Measurements from ENCODE around the gene KCMF1. TPM values are rescaled to one million over a fixed set of nuclear protein-coding genes. Genes with fewer than 3 reads are reported as not detected.

The KCMF1 gene
- total and polyA plus RNA-seq, 11 donors: 10.9 to 104 (median 80.0) TPM

DNA sequence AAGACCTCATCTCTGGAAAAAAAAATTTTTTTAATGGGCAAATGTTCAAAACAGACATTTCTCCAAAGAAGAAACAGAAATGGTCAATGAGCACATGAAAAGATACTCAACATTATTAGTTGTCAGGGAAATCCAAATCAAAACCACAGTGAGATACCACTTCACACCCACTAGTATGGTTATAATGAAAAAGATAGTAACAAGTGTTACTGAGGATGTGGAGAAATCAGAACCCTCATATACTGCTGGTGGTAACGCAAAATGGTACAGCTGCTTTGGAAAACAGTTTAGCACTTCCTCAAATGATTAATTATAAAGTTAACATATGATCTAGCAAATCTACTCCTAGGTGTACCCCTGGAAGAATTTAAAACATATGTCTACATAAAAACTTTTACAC lies 133.3 kb downstream of the KCMF1 start:
- H3K27me3 ChIP-seq: no peaks in the 10 kb centered on the region
- DNase-seq (no peak), ATAC-seq (no peak)
- no peak for TF ChIP-seq POLR2A (IDR thresholded peaks at IDR 0.05)
- TF ChIP-seq, protein P1, sequence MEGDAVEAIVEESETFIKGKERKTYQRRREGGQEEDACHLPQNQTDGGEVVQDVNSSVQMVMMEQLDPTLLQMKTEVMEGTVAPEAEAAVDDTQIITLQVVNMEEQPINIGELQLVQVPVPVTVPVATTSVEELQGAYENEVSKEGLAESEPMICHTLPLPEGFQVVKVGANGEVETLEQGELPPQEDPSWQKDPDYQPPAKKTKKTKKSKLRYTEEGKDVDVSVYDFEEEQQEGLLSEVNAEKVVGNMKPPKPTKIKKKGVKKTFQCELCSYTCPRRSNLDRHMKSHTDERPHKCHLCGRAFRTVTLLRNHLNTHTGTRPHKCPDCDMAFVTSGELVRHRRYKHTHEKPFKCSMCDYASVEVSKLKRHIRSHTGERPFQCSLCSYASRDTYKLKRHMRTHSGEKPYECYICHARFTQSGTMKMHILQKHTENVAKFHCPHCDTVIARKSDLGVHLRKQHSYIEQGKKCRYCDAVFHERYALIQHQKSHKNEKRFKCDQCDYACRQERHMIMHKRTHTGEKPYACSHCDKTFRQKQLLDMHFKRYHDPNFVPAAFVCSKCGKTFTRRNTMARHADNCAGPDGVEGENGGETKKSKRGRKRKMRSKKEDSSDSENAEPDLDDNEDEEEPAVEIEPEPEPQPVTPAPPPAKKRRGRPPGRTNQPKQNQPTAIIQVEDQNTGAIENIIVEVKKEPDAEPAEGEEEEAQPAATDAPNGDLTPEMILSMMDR (IDR thresholded peaks at IDR 0.05): no peak
- WGBS, 4 donors: 71 to 92% (median 84%) methylated on average over 1 of the region's 1 CpG
- intact Hi-C loops (cut with DNase I): no loop called here
- H3K4me3 ChIP-seq: no peak overlapping the region
- H3K27ac ChIP-seq: no peak overlapping the region
- H3K4me1 ChIP-seq: no peaks in the 10 kb centered on the region
- H3K36me3 ChIP-seq: no peaks in the 10 kb centered on the region
- H3K9me3 ChIP-seq: no peaks in the 10 kb centered on the region

- no peak overlapping the region for H3K27ac ChIP-seq
- DNase-seq (no peak), ATAC-seq (no peak)
- no peaks in the 10 kb centered on the region for H3K9me3 ChIP-seq
- intact Hi-C loops (cut with DNase I): no loop called here
- no peak overlapping the region for H3K4me3 ChIP-seq
- TF ChIP-seq, protein P1 (IDR thresholded peaks at IDR 0.05): no peak
- no peak for TF ChIP-seq POLR2A (IDR thresholded peaks at IDR 0.05)
- no peaks in the 10 kb centered on the region for H3K27me3 ChIP-seq
- WGBS, 4 donors: 75 to 86% (median 79%) methylated on average over 8 of the region's 8 CpGs
- H3K4me1 ChIP-seq: no peaks in the 10 kb centered on the region
- no peaks in the 10 kb centered on the region for H3K36me3 ChIP-seq
Measured at GRCh38 chr2:85106489-85107180, 135.7 kb downstream of the KCMF1 start.

Other genes with a start within 250 kb of the KCMF1 start
- 1 to 10 TPM in 4 of 9 donors, under 1 TPM in 4, not detected in 1; 0.42 to 3.9 (median 1.2) TPM for gene TRABD2A, start 90.1 kb upstream of the KCMF1 start, total RNA-seq
- gene TRABD2A, start 90.1 kb upstream of the KCMF1 start, polyA plus RNA-seq: 1 to 10 TPM in 1 of 2 donors, under 1 TPM in 1; 0.85 to 1.1 TPM
- 1,000 to 10,000 TPM in 3 of 9 donors, 100 to 1,000 TPM in 6; 288 to 3,094 (median 492) TPM for gene TMSB10, start 65.5 kb upstream of the KCMF1 start, total RNA-seq
- gene TMSB10, start 65.5 kb upstream of the KCMF1 start, polyA plus RNA-seq: 1,000 to 10,000 TPM in 1 of 2 donors, 100 to 1,000 TPM in 1; 893 to 1,015 TPM
- gene TCF7L1, start 162.2 kb downstream of the KCMF1 start, total RNA-seq: 1 to 10 TPM; 1.9 to 9.8 (median 6.4) TPM
- gene TCF7L1, start 162.2 kb downstream of the KCMF1 start, polyA plus RNA-seq: 1 to 10 TPM; 3.9 to 6.1 TPM

All from heart left ventricle (tissue), 16 donors.